B cell (primary cell): ENCODE results near the gene LITAF.

ENCODE experiments used
- CTCF ChIP-seq: fragments of 200-600 bp; IDR thresholded peaks from one replicate; pipeline ENCODE4 v1.8.0; 2022; ENCODE audit warnings: antibody characterized with exemption, mild to moderate bottlenecking
- EZH2 ChIP-seq: IDR thresholded peaks from 2 replicates; pipeline ENCODE4 v1.6.1; 2012; ENCODE audit warnings: borderline replicate concordance, low read depth, mild to moderate bottlenecking, moderate library complexity, low read length; ENCODE audit not compliant: insufficient read depth, poor library complexity, severe bottlenecking

- no peak for TF ChIP-seq CTCF
- TF ChIP-seq EZH2, result no peak
Observed at GRCh38 chr16:11563493-11564040, 23.2 kb downstream of the LITAF start.
